ENCODE results near the gene CENPP. TPM values are rescaled to one million over a fixed set of nuclear protein-coding genes. Genes with fewer than 3 reads are reported as not detected.

Gene CENPP
- total and polyA plus RNA-seq, 2 donors from 2014 or later = 1.2 to 4.2 TPM

GRCh38 chr9:92446536-92446935 lies 120.8 kb downstream of the CENPP start:
- Histone ChIP-seq H3K36me3 (ENCODE audit: control insufficient read depth in 2 of 3, insufficient read depth in 3 of 3, low read length in 3 of 3) (no peaks in the 10 kb centered on the region), H3K9me3 (ENCODE audit: control insufficient read depth in 2 of 3, insufficient read depth in 1 of 3, low read length in 3 of 3) (no peaks in the 10 kb centered on the region), H3K27me3 (ENCODE audit: control insufficient read depth, insufficient read depth, low read length) (no peaks in the 10 kb centered on the region), H3K4me1 (ENCODE audit: control insufficient read depth in 2 of 3, insufficient read depth in 2 of 3, low read depth in 1 of 3, low read length in 3 of 3) (no peaks in the 10 kb centered on the region), H3K27ac (ENCODE audit: low read depth in 2 of 2, low read length in 2 of 2) (no peak overlapping the region), H3K4me3 (ENCODE audit: low read length in 3 of 3) (no peak overlapping the region), H3K9ac (ENCODE audit: low read length in 3 of 3) (no peak overlapping the region)
- no peak for TF ChIP-seq CTCF (IDR thresholded peaks at IDR 0.05; ENCODE audit: borderline replicate concordance, extremely low read depth, insufficient read depth)
- FAIRE-seq = no peak
- intact Hi-C loops (cut with DNase I) = no loop called here
- no peak for DNase-seq

GRCh38 chr9:92455217-92455616 lies 129.5 kb downstream of the CENPP start:
- FAIRE-seq = no peak
- H3K9ac ChIP-seq (ENCODE audit: low read length in 3 of 3) = no peak overlapping the region

GRCh38 chr9:92457576-92457975 lies 131.8 kb downstream of the CENPP start:
- H3K27ac ChIP-seq (ENCODE audit: low read depth in 2 of 2, low read length in 2 of 2) = no peak overlapping the region
- H3K36me3 ChIP-seq (ENCODE audit: control insufficient read depth in 2 of 3, insufficient read depth in 3 of 3, low read length in 3 of 3) = no peaks in the 10 kb centered on the region
- no peak for DNase-seq
- no peak for FAIRE-seq
- H3K9me3 ChIP-seq (ENCODE audit: control insufficient read depth in 2 of 3, insufficient read depth in 1 of 3, low read length in 3 of 3) = no peaks in the 10 kb centered on the region
- intact Hi-C loops (cut with DNase I) = no loop called here
- H3K9ac ChIP-seq (ENCODE audit: low read length in 3 of 3) = no peak overlapping the region
- H3K4me3 ChIP-seq (ENCODE audit: low read length in 3 of 3) = no peak overlapping the region
- no peaks in the 10 kb centered on the region for H3K27me3 ChIP-seq (ENCODE audit: control insufficient read depth, insufficient read depth, low read length)
- no peak for TF ChIP-seq CTCF (IDR thresholded peaks at IDR 0.05; ENCODE audit: borderline replicate concordance, extremely low read depth, insufficient read depth)
- no peaks in the 10 kb centered on the region for H3K4me1 ChIP-seq (ENCODE audit: control insufficient read depth in 2 of 3, insufficient read depth in 2 of 3, low read depth in 1 of 3, low read length in 3 of 3)

More at GRCh38 chr9:92455217-92455616, 129.5 kb downstream of the CENPP start:
- DNase-seq = no peak
- no peak for TF ChIP-seq CTCF (IDR thresholded peaks at IDR 0.05; ENCODE audit: borderline replicate concordance, extremely low read depth, insufficient read depth)
- Histone ChIP-seq H3K9me3 (ENCODE audit: control insufficient read depth in 2 of 3, insufficient read depth in 1 of 3, low read length in 3 of 3) (no peaks in the 10 kb centered on the region), H3K27me3 (ENCODE audit: control insufficient read depth, insufficient read depth, low read length) (no peaks in the 10 kb centered on the region), H3K4me1 (ENCODE audit: control insufficient read depth in 2 of 3, insufficient read depth in 2 of 3, low read depth in 1 of 3, low read length in 3 of 3) (no peaks in the 10 kb centered on the region), H3K36me3 (ENCODE audit: control insufficient read depth in 2 of 3, insufficient read depth in 3 of 3, low read length in 3 of 3) (no peaks in the 10 kb centered on the region), H3K27ac (ENCODE audit: low read depth in 2 of 2, low read length in 2 of 2) (no peak overlapping the region), H3K4me3 (ENCODE audit: low read length in 3 of 3) (no peak overlapping the region)
- intact Hi-C loops (cut with DNase I) = no loop called here

GRCh38 chr9:92463387-92463786 lies 137.6 kb downstream of the CENPP start:
- H3K27me3 ChIP-seq (ENCODE audit: control insufficient read depth, insufficient read depth, low read length) = no peaks in the 10 kb centered on the region
- no peaks in the 10 kb centered on the region for H3K9me3 ChIP-seq (ENCODE audit: control insufficient read depth in 2 of 3, insufficient read depth in 1 of 3, low read length in 3 of 3)
- DNase-seq = no peak
- FAIRE-seq = no peak
- H3K9ac ChIP-seq (ENCODE audit: low read length in 3 of 3) = no peak overlapping the region
- no peak overlapping the region for H3K27ac ChIP-seq (ENCODE audit: low read depth in 2 of 2, low read length in 2 of 2)
- H3K4me1 ChIP-seq (ENCODE audit: control insufficient read depth in 2 of 3, insufficient read depth in 2 of 3, low read depth in 1 of 3, low read length in 3 of 3) = no peaks in the 10 kb centered on the region
- no peak overlapping the region for H3K4me3 ChIP-seq (ENCODE audit: low read length in 3 of 3)
- TF ChIP-seq CTCF (IDR thresholded peaks at IDR 0.05; ENCODE audit: borderline replicate concordance, extremely low read depth, insufficient read depth) = no peak
- intact Hi-C loops (cut with DNase I) = no loop called here
- H3K36me3 ChIP-seq (ENCODE audit: control insufficient read depth in 2 of 3, insufficient read depth in 3 of 3, low read length in 3 of 3) = no peaks in the 10 kb centered on the region

Measured in kidney (tissue), 14 donors.